ENCODE measurements around the gene PTPN3.
"Not testable (repeated sequence)": the region's sequence is repeated elsewhere in the genome, so short reads cannot be mapped to it uniquely, and the experiment has no call there.

PTPN3 gene, protein sequence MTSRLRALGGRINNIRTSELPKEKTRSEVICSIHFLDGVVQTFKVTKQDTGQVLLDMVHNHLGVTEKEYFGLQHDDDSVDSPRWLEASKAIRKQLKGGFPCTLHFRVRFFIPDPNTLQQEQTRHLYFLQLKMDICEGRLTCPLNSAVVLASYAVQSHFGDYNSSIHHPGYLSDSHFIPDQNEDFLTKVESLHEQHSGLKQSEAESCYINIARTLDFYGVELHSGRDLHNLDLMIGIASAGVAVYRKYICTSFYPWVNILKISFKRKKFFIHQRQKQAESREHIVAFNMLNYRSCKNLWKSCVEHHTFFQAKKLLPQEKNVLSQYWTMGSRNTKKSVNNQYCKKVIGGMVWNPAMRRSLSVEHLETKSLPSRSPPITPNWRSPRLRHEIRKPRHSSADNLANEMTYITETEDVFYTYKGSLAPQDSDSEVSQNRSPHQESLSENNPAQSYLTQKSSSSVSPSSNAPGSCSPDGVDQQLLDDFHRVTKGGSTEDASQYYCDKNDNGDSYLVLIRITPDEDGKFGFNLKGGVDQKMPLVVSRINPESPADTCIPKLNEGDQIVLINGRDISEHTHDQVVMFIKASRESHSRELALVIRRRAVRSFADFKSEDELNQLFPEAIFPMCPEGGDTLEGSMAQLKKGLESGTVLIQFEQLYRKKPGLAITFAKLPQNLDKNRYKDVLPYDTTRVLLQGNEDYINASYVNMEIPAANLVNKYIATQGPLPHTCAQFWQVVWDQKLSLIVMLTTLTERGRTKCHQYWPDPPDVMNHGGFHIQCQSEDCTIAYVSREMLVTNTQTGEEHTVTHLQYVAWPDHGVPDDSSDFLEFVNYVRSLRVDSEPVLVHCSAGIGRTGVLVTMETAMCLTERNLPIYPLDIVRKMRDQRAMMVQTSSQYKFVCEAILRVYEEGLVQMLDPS

GRCh38 chr9:109498195-109499092 is at the start of gene PTPN3:
Gene PTPN3, minus strand, starts transcription at chr9:109498307. Its CDS starts 34,873 bp downstream, at chr9:109463434.
- DNase-seq (ENCODE audit: low read depth): peak; percentile 10

GRCh38 chr9:109544954-109545353 is 46.8 kb upstream of the PTPN3 start:
- DNase-seq (ENCODE audit: low read depth): not testable (repeated sequence)

DNA sequence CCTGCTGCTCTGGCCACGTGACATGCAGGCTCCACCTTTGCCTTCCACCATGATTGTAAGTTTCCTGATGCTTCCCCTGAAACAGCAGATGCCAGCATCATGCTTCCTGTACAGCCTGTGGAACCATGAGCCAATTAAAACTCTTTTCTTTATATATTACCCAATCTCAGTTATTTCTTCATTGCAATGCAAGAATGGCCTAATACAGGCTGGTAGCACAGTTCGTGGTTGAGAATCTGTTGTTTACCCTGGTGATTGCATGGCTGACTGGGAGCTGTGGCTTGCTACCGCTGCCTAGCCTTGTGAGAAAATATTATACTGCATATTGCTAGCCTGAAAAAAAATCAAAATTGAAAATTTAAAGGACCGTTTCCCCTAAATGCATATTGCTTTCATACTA is 44.8 kb upstream of the PTPN3 start:
- peak; percentile 39 for DNase-seq (ENCODE audit: low read depth)

- DNase-seq (ENCODE audit: low read depth): no peak
Measured at GRCh38 chr9:109538346-109538745, 40.2 kb upstream of the PTPN3 start.

GRCh38 chr9:109537288-109537687 is 39.2 kb upstream of the PTPN3 start:
- no peak for DNase-seq (ENCODE audit: low read depth)

DNA sequence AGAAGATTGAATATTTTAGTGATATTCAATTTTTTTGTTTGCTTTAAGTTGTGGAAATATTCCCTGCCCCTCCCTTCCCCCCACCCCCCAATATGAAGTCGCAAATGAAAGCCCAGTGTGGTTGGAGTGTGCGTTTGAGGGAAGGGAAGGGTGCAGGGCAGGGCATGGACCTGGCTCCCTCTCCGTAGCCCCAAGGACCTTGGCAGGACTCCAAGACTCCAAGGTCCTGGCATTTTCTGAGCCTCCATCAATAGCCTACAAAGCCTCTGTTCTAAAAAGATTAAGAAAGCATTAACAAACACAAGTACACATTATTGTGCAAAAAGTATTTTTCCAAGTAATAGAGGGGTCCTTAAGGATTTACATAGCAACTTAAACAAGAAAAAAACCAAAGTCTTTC is 38.8 kb upstream of the PTPN3 start:
- no peak for DNase-seq (ENCODE audit: low read depth)

GRCh38 chr9:109535365-109535764 is 37.3 kb upstream of the PTPN3 start:
- no peak for DNase-seq (ENCODE audit: low read depth)

DNA sequence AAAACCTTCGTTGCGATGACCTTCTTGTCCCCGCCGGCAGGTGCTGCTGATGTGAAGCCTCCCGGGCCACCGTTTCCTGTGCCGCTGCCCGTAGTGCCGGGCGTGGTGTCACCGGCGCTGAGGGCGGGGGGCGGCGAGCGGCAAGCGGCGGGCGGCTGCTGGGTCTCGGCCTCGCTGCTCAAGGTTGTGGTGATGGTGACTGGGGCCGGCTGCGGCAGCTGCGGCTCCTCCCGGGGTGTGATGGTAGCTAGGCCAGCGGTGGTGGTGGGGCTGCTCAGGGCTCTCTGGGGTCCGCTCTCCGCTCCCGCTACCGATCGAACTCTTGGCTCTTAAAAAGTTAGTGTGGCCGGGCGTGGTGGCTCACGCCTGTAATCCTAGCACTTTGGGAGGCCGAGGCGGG is 36.0 kb upstream of the PTPN3 start:
- no peak for DNase-seq (ENCODE audit: low read depth)

- DNase-seq (ENCODE audit: low read depth): not testable (repeated sequence)
Measured at GRCh38 chr9:109532652-109533051, 34.5 kb upstream of the PTPN3 start.

GRCh38 chr9:109522106-109522505 is 24.0 kb upstream of the PTPN3 start:
- DNase-seq (ENCODE audit: low read depth): no peak

- DNase-seq (ENCODE audit: low read depth): peak; percentile 67
Measured at GRCh38 chr9:109520475-109521132, 22.5 kb upstream of the PTPN3 start.

DNA sequence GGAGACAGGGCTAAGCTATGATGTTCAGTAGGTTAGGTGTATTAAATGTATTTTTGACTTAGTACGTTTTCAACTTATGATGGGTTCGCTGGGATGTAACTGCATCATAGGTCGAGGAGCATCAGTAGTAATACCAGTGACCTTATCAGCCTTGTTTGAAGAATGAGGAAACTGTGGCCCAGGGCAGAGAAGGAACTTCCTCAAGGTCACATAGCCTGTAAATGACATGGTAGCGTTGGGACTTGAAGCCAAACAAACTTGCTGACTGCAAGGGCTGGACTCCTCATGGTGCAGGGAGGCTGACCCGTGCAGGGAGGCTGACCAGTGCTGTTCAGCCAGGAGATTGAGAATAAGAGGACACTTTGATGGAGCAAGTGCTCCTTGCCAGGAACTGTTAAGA is 21.3 kb upstream of the PTPN3 start:
- DNase-seq (ENCODE audit: low read depth): no peak

GRCh38 chr9:109518621-109519335 is 20.7 kb upstream of the PTPN3 start:
- no peak for DNase-seq (ENCODE audit: low read depth)

GRCh38 chr9:109517901-109518377 is 19.8 kb upstream of the PTPN3 start:
- DNase-seq (ENCODE audit: low read depth): no peak

- no peak for DNase-seq (ENCODE audit: low read depth)
Measured at GRCh38 chr9:109513871-109514270, 15.8 kb upstream of the PTPN3 start.

DNA sequence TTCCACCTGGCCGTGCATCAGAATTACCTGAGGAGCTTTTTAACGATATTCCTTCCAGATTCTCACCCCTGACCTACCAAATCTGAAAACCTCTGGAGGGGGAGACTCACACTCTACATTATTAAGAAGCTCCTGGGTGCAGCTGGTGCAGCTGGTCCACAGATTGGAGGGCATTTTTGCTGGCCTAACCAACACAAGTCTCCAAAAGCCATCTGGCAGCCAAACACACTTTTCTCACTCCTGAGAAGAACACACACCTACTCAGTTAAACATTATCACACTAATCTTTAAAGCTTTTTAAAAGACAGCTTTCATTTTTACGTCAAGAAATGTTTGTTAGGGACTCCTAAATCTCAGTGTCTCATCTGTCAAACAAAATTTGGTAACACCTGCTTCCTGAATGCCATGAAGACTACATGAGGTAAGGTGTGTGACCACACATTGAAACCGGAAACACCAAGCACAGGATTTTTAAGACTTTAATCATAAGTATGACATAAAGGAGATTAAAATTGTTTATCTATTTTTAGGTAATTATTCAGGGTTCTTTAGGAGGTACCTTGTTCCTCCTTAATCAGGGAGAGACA is 14.2 kb upstream of the PTPN3 start:
- DNase-seq (ENCODE audit: low read depth): no peak

DNA sequence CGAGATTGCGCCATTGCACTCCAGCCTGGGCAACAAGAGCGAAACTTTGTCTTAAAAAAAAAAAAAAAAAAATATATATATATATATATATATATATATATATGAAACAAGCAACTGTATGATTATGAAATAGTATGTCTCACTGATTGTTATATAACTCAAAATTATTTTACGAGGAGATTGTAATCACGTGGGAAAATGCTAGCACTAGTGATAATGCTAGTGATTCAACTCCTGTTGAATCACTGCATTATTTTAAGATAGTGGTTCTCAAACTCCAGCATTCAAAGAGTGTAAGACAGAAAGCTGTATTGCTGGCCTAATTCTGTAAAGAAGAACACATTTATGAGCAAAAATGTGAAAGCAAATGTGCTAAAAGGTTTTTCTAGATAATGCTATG is 12.4 kb upstream of the PTPN3 start:
- no peak for DNase-seq (ENCODE audit: low read depth)

- not testable (repeated sequence) for DNase-seq (ENCODE audit: low read depth)
Measured at GRCh38 chr9:109510042-109510441, 11.9 kb upstream of the PTPN3 start.

DNA sequence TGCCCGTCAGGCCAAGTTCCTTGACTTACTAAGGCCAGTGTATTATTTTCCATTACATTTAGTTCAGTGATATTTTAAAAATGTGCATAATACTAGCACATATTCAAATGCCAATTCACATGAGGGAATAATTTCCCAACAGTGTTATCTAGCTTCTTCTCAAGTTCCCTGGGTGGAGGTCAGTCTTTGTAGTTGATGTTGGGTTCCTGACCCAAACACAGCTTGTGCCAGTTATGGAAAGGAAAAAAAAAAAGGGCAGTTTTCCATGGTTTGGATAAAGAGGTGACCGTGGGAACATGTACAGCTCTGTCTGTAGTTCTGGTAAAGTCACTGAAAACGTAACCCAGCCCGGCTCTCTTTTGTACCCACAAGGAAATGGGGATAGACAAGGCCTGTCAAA is 11.5 kb upstream of the PTPN3 start:
- DNase-seq (ENCODE audit: low read depth): no peak

DNA sequence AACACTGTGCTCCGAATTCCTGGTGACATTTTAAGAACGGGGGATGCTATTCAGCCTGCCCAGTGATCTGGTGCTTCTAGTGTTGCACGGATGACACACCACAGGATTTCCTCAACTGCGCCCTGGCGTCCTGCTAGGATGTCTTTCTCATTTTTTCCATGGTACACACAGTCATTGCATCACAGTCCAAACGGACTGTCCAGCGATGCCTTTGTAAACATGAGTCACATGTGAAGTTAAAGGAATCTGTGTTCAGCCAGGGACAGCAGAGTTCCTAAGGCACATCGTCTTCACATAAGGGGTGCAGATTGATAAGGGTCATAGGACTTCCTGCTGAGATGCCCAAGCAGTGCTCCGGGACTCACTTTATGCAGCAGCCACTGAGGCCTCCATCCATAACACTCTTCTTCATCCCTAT is 9.3 kb upstream of the PTPN3 start:
- peak; percentile 95 for DNase-seq (ENCODE audit: low read depth)
